Ascending aorta (tissue), 2 donors: ENCODE measurements around the gene IZUMO4. TPM values are rescaled to one million over a fixed set of nuclear protein-coding genes. Genes with fewer than 3 reads are reported as not detected.

Source experiments
- DNase-seq, 2 donors: peaks; one replicate each; pipeline ENCODE4 v3.0.0-alpha.2; 2019; ENCODE audit warnings: low spot score in 2 of 2
- H3K27ac ChIP-seq, 2 donors: fragments of 200-600 bp; sonication (generic); one replicate each; pipeline ENCODE4 v1.5.1; 2016 to 2017; ENCODE audit warnings: mild to moderate bottlenecking in 1 of 2
- H3K27me3 ChIP-seq: fragments of 200-600 bp; sonication (generic); one replicate; pipeline ENCODE4 v1.5.1; 2017
- H3K36me3 ChIP-seq, 2 donors: fragments of 200-600 bp; sonication (generic); one replicate each; pipeline ENCODE4 v1.5.1; 2016
- H3K4me1 ChIP-seq, 2 donors: fragments of 200-600 bp; sonication (generic); one replicate each; pipeline ENCODE4 v1.5.1; 2016 to 2017; ENCODE audit warnings: mild to moderate bottlenecking in 1 of 2
- H3K4me3 ChIP-seq, 2 donors: fragments of 200-600 bp; sonication (generic); one replicate each; pipeline ENCODE4 v1.5.1; 2016 to 2017; ENCODE audit warnings: mild to moderate bottlenecking in 1 of 2
- H3K9me3 ChIP-seq, 2 donors: fragments of 200-600 bp; sonication (generic); one replicate each; pipeline ENCODE4 v1.5.1; 2016
- intact Hi-C: fragments of 100-400 bp; cut with DNase I; formaldehyde crosslinking; loops from one replicate; pipeline ENCODE4 v1.15.1; 2023
- total RNA-seq: library from RNA; depleted of rRNA; stranded (reverse); fragments of >200 nt; gene quantifications from one replicate; pipeline ENCODE4 v1.1.0, GENCODE V29; 2016
- TF ChIP-seq, protein P1 (sequence below), 3 experiments: fragments of 200-600 bp in 2 of 3; fragments of 450-650 bp in 1 of 3; sonication (generic) in 2 of 3; IDR thresholded peaks; one replicate each; pipeline ENCODE4 v1.5.1; 2016 to 2019; ENCODE audit warnings: antibody characterized with exemption in 3 of 3, mild to moderate bottlenecking in 1 of 3, moderate library complexity in 1 of 3

Gene IZUMO4
- total RNA-seq, 1 donor from 2014 or later, result not detected

DNA sequence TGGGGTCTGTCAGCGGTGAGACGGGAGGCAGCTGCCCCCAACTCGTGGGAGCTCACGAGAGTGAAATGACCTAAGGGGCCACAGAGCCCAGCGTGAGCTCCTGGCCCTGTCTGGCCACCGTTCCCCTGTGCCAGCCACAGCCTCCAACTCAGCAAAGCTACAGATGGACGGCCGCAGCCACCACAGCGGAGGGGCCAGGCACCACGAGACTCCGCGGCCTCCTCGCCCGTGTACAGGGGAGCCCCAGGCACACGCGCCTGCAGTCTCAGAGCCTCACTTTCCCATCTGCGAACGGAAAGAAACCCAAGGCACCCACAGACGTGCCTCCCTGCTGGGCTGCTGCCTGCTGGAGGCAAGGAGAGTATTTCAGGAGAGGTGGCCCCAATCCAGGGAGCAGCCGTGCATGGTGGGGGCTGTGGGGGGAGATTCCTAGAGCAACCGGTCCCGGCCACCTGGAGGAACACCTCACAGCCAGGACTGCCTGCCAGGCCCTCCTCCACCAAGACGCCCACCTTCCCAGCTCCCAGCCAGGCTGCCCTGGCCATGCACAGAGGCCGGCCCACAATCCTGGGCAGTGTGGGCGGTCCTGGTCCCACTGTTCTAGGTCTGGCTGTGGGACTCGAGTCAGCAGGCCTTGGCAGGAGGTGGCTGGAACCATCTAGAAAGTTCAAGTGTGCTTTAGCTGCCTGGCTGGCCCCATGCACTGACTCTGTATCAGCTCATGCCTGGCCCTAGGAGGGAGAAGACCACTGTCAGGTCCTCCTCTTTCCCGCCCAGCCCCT, 47.6 kb upstream of the IZUMO4 start:
- intact Hi-C loops, result no loop called here

GRCh38 chr19:2049741-2050348, 46.9 kb upstream of the IZUMO4 start:
- TF ChIP-seq, protein P1, sequence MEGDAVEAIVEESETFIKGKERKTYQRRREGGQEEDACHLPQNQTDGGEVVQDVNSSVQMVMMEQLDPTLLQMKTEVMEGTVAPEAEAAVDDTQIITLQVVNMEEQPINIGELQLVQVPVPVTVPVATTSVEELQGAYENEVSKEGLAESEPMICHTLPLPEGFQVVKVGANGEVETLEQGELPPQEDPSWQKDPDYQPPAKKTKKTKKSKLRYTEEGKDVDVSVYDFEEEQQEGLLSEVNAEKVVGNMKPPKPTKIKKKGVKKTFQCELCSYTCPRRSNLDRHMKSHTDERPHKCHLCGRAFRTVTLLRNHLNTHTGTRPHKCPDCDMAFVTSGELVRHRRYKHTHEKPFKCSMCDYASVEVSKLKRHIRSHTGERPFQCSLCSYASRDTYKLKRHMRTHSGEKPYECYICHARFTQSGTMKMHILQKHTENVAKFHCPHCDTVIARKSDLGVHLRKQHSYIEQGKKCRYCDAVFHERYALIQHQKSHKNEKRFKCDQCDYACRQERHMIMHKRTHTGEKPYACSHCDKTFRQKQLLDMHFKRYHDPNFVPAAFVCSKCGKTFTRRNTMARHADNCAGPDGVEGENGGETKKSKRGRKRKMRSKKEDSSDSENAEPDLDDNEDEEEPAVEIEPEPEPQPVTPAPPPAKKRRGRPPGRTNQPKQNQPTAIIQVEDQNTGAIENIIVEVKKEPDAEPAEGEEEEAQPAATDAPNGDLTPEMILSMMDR (IDR thresholded peaks at IDR 0.05), result no peak
- Histone ChIP-seq H3K4me3 (peak overlapping the region; percentile 98), H3K4me1 (peaks cover 39 to 44% of the 10 kb centered on the region in 2 donors), H3K27ac (peak overlapping the region; percentile 92 to 97), H3K36me3 (peaks cover 16 to 24% of the 10 kb centered on the region in 2 donors), H3K9me3 (no peaks in the 10 kb centered on the region), H3K27me3 (no peaks in the 10 kb centered on the region)
- peak; percentile 76 to 92 for DNase-seq
- intact Hi-C loops, result loop anchor here (2.0 to 5.0 kb wide), 2 partner anchors 47 to 117 kb away; partner anchors contain the start of genes IZUMO4 and MOB3A

More for the DNA sequence above, 47.6 kb upstream of the IZUMO4 start:
- peak overlapping the region; percentile 98 for H3K4me3 ChIP-seq
- TF ChIP-seq, protein P1 (IDR thresholded peaks at IDR 0.05), result no peak
- peaks cover 39 to 44% of the 10 kb centered on the region in 2 donors for H3K4me1 ChIP-seq
- H3K27me3 ChIP-seq, result no peaks in the 10 kb centered on the region
- peaks cover 23 to 30% of the 10 kb centered on the region in 2 donors for H3K36me3 ChIP-seq
- no peak for DNase-seq
- H3K9me3 ChIP-seq, result no peaks in the 10 kb centered on the region
- peak overlapping the region; percentile 92 to 97 for H3K27ac ChIP-seq

DNA sequence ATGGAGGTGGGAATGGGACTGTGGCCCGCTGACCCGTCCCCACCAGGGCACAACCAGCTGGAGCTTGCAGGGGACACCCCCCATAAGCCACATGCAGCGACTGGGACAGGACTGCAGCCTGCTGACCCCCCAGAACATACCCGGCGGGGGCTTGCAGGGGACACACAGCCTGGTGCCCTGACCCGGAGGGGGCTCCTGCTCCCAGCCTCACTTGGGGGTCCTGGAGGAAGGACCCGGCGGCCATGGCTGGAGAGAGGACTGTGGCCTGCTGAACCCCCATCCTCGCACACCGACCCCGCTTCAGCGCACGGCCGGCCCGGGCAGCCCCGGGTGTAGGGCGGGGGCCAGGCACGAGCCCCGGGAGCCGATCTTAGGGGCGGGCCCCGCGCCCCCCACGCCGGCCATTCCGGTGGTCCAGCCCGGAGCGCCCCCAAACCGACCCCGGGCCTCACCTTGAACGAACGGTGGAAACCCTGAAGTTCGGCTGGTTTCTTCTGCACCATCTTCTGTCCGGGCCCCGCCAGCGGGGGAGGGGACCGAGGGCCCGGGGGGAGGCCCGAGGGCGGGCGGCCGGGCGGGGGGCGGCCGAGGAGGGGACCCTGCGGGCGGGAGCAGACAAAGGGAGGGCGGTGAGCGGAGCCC, 46.2 kb upstream of the IZUMO4 start:
- intact Hi-C loops, result loop anchor here (2.0 to 5.0 kb wide), 2 partner anchors 46 to 117 kb away; partner anchors contain the start of genes IZUMO4 and MOB3A
- peaks cover 39 to 43% of the 10 kb centered on the region in 2 donors for H3K4me1 ChIP-seq
- no peak for DNase-seq

GRCh38 chr19:2050991-2051772, 45.5 kb upstream of the IZUMO4 start, which contains the start of gene MKNK2:
Gene MKNK2 (minus strand): TSS chr19:2051244. CDS start chr19:2050851, 393 bp downstream.
- TF ChIP-seq, protein P1 (IDR thresholded peaks at IDR 0.05), result peak; percentile 41 to 63 (median 48)
- Histone ChIP-seq H3K27me3 (no peaks in the 10 kb centered on the region), H3K27ac (peak within 1 kb of the TSS; percentile 92 to 97), H3K4me3 (peak within 1 kb of the TSS; percentile 98), H3K36me3 (peaks cover 3 to 11% of the 10 kb centered on the region in 2 donors), H3K9me3 (no peaks in the 10 kb centered on the region), H3K4me1 (peaks cover 46% of the 10 kb centered on the region in 2 donors)
- intact Hi-C loops, result loop anchor here (1.0 to 5.0 kb wide), 5 partner anchors 9 to 116 kb away; partner anchors contain the start of genes IZUMO4 and MOB3A
- peak in 1 of 2 donors; percentile 93 for DNase-seq

More for the DNA sequence above, 46.2 kb upstream of the IZUMO4 start:
- TF ChIP-seq, protein P1 (IDR thresholded peaks at IDR 0.05), result no peak
- peak overlapping the region; percentile 92 to 97 for H3K27ac ChIP-seq
- no peaks in the 10 kb centered on the region for H3K27me3 ChIP-seq
- peaks cover 10 to 18% of the 10 kb centered on the region in 2 donors for H3K36me3 ChIP-seq
- peak overlapping the region; percentile 98 for H3K4me3 ChIP-seq
- H3K9me3 ChIP-seq, result no peaks in the 10 kb centered on the region
